Caco-2 (cell line): Measurements from ENCODE around the gene TNFRSF18. TPM values are rescaled to one million over a fixed set of nuclear protein-coding genes. Genes with fewer than 3 reads are reported as not detected.

ENCODE experiments used
- BruUV-seq: library from RNA; stranded (reverse); fragments of 400-500 nt; replicated peaks from 2 replicates; lab custom pipeline; 2021; lab: Mats Ljungman, UMichigan
- CTCF ChIA-PET: fragments of 300-600 bp; sonication (Branson Sonifier 250); formaldehyde crosslinking; loops from one replicate; lab custom pipeline; 2022; ENCODE audit warnings: antibody characterized with exemption; lab: Charles Lee
- POLR2A ChIA-PET: fragments of 300-600 bp; sonication (Branson Sonifier 250); formaldehyde crosslinking; loops from one replicate; lab custom pipeline; 2022; ENCODE audit warnings: antibody characterized with exemption; lab: Charles Lee
- DNase-seq, 2 experiments: peaks; one replicate each; pipeline versions ENCODE4 v3.0.0 to v3.0.0-alpha.2; 2020 to 2022
- H3K27me3 ChIP-seq: replicated peaks from 2 replicates; pipeline ENCODE4 v1.6.0; 2011; ENCODE audit warnings: low read length; ENCODE audit not compliant: control insufficient read depth, insufficient read depth
- H3K36me3 ChIP-seq: 2 replicates; pipeline ENCODE4 v1.5.1; 2011; ENCODE audit warnings: low read length; ENCODE audit not compliant: control insufficient read depth, insufficient read depth
- H3K4me1 ChIP-seq: fragments of 250-450 bp; sonication (Bioruptor Pico); 2 replicates; pipeline ENCODE4 v1.5.1; 2020; ENCODE audit warnings: mild to moderate bottlenecking
- H3K4me3 ChIP-seq: 2 replicates; pipeline ENCODE4 v1.5.1; 2011; ENCODE audit warnings: low read depth, mild to moderate bottlenecking, control low read depth, low read length
- H3K9me3 ChIP-seq: fragments of 250-450 bp; sonication (Bioruptor Pico); 2 replicates; pipeline ENCODE4 v1.5.1; 2020; ENCODE audit warnings: mild to moderate bottlenecking, moderate library complexity
- H3K27ac Mint-ChIP-seq: one replicate; pipeline ENCODE4 v1.8.0; 2022; ENCODE audit warnings: mixed read lengths; ENCODE audit not compliant: unreplicated experiment
- H3K27me3 Mint-ChIP-seq: one replicate; pipeline ENCODE4 v1.8.0; 2022; ENCODE audit warnings: mixed read lengths; ENCODE audit not compliant: insufficient read depth, unreplicated experiment
- H3K36me3 Mint-ChIP-seq: one replicate; pipeline ENCODE4 v1.8.0; 2022; ENCODE audit warnings: mild to moderate bottlenecking, mixed read lengths; ENCODE audit not compliant: insufficient read depth, unreplicated experiment
- H3K4me1 Mint-ChIP-seq: one replicate; pipeline ENCODE4 v1.8.0; 2022; ENCODE audit warnings: low read depth, mixed read lengths; ENCODE audit not compliant: unreplicated experiment
- H3K4me3 Mint-ChIP-seq: one replicate; pipeline ENCODE4 v1.8.0; 2022; ENCODE audit warnings: mild to moderate bottlenecking, moderate library complexity, mixed read lengths; ENCODE audit not compliant: unreplicated experiment
- H3K9me3 Mint-ChIP-seq: one replicate; pipeline ENCODE4 v1.8.0; 2022; ENCODE audit warnings: mixed read lengths; ENCODE audit not compliant: unreplicated experiment
- intact Hi-C: fragments of 100-400 bp; cut with micrococcal nuclease; formaldehyde crosslinking; loops from one replicate; pipeline ENCODE4 v1.10.0; 2022; ENCODE audit not compliant: unreplicated experiment
- total RNA-seq: library from RNA; stranded (reverse); gene quantifications from 2 replicates; pipeline ENCODE4 v1.2.3, GENCODE V29; 2022
- TF ChIP-seq, protein P1 (sequence below), 2 experiments: fragments of 200-600 bp in 1 of 2; IDR thresholded peaks; 1 replicate in 1 of 2; 2 replicates in 1 of 2; pipeline versions ENCODE4 v1.5.1 to v1.8.0; 2011 to 2022; ENCODE audit warnings: antibody characterized with exemption in 1 of 2, control low read depth in 1 of 2, inconsistent platforms in 1 of 2, low read depth in 1 of 2, low read length in 1 of 2, mild to moderate bottlenecking in 1 of 2, moderate library complexity in 1 of 2; ENCODE audit not compliant: insufficient read depth in 1 of 2, severe bottlenecking in 1 of 2, unreplicated experiment in 1 of 2

Gene TNFRSF18
- total RNA-seq, 1 experiment from 2014 or later, result not detected

DNA sequence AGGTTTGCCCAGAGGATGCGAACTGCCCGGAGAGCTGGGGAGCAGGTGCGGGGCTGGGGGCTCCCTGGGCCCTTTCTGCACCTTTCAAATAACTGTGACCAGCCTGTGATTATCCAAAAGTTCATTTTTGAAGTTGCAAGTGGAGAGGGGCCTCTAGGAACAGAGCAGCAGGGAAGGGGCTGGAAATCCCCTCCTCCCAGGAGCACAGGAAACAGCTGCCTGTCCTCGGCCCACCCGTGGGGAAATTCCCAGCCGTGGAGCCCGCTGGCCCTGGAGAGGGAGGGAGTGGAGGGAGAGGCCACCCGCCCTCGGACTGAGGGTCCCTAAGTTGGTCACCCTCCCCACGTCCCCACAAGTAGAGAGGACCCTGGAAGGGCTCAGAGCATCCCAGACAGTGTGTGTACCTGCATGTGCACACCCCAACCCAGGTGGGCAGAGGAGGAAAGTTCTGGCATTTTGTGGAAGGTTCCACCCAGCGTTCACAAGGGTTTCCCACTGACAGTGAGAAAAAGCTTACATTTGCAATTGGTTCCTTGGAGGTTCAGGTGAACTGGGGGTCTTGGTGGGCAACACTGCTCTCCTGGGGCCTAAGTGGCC is 8.8 kb upstream of the TNFRSF18 start:
- TF ChIP-seq, protein P1, sequence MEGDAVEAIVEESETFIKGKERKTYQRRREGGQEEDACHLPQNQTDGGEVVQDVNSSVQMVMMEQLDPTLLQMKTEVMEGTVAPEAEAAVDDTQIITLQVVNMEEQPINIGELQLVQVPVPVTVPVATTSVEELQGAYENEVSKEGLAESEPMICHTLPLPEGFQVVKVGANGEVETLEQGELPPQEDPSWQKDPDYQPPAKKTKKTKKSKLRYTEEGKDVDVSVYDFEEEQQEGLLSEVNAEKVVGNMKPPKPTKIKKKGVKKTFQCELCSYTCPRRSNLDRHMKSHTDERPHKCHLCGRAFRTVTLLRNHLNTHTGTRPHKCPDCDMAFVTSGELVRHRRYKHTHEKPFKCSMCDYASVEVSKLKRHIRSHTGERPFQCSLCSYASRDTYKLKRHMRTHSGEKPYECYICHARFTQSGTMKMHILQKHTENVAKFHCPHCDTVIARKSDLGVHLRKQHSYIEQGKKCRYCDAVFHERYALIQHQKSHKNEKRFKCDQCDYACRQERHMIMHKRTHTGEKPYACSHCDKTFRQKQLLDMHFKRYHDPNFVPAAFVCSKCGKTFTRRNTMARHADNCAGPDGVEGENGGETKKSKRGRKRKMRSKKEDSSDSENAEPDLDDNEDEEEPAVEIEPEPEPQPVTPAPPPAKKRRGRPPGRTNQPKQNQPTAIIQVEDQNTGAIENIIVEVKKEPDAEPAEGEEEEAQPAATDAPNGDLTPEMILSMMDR (IDR thresholded peaks at IDR 0.05; ENCODE audit: insufficient read depth in 1 of 2, low read depth in 1 of 2, low read length in 1 of 2, severe bottlenecking in 1 of 2, unreplicated experiment in 1 of 2), result no peak
- no peak overlapping the region for H3K4me3 Mint-ChIP-seq
- no peaks in the 10 kb centered on the region for H3K27me3 ChIP-seq
- H3K27me3 Mint-ChIP-seq, result no peaks in the 10 kb centered on the region
- ChIA-PET POLR2A (no interaction called here), CTCF (interaction anchor here (1.2 kb wide), 1 partner anchor 93 kb away, joined by 3 read pairs; no protein-coding TSS in a partner anchor)
- no peaks in the 10 kb centered on the region for H3K36me3 ChIP-seq
- no peak overlapping the region for H3K4me3 ChIP-seq
- DNase-seq, result no peak
- no peaks in the 10 kb centered on the region for H3K4me1 Mint-ChIP-seq
- no peaks in the 10 kb centered on the region for H3K9me3 Mint-ChIP-seq
- H3K27ac Mint-ChIP-seq, result no peak overlapping the region
- intact Hi-C loops, result no loop called here
- BruUV-seq, result no TSS peak
- peaks cover 15% of the 10 kb centered on the region for H3K36me3 Mint-ChIP-seq
- H3K9me3 ChIP-seq, result no peaks in the 10 kb centered on the region
- no peaks in the 10 kb centered on the region for H3K4me1 ChIP-seq

DNA sequence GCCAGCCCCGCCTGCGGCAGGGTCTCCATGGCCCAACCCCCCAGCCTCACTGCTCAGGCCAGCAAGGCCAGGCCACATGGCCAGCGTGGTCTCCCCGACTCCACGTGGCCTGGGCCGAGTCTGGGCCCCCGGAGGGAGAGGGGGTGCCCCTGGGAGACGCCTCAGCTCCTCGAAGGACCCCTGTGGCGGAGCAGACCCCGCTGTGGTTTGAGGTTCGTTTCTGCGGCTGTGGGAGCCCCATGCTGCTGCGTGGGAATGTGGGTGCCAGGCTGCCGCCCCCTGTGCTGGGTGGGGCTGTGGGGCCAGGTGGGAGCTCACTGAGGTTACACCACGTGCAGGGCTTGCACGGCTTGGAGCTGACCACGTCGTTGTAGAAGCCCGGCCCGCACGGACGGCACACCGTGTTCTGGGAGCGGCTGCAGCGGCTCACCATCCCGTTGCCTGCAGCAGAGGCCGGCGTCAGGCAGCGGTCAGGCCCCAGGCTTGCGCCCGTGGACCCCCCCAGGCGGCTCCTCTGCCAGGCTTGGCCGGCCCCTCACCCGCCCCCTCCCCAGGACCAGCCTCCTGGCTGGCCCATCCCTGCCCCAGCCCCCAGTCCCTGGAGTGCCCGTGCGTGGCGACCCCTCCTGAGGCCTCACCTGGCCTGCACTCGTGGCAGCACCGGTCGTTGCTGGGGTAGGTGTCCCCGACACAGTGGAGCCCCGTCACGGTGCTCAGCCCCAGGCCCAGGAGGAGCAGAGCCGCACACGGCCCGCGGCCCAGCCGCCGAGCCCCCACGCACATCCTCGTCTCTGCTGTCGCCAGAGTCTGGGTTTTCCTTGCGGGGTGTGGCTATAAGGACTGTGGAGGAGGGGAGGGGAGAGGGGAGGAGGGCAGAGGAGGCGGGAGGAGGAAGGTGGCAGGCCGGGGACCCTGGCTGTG is 7.2 kb upstream of the TNFRSF18 start, which contains the start of gene TNFRSF4:
Gene TNFRSF4 (minus strand): TSS at position 809 of the 921 bp plus-strand sequence. CDS start 26 bp downstream, at position 783.
- no peaks in the 10 kb centered on the region for H3K4me1 Mint-ChIP-seq
- POLR2A ChIA-PET, result no interaction called here

DNA sequence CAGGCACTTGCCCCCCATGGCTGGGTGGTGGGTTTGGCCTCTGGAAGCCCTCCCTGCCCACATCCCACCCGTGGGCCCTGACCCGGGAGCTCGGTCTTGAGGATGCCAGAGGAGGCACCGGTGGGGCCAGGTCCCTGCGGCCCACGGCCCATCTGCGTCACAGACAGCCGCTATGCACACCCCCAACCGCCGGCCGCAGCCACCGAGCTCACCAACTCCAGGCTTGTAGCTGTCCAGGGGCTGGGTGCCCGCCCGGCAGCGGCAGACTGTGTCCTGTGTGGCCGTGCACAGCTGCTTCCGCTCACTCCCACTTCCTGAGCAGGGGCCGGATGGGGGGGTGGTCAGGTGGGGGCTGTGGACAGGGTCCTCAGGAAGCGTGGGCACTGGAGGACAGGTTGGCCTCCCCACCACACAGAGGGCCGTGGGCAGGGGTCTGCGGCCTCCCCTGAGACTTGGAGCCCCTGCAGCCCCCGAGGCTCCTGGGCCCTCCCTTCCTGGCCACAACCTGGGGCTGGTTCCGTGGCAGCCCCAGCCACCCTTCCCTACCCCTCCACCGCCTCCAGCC is 6.5 kb upstream of the TNFRSF18 start:
- no peak for DNase-seq

More for the DNA sequence above, 7.2 kb upstream of the TNFRSF18 start, which contains the start of gene TNFRSF4:
- H3K36me3 ChIP-seq, result no peaks in the 10 kb centered on the region
- H3K27ac Mint-ChIP-seq, result no peak within 1 kb of the TSS
- H3K27me3 ChIP-seq, result no peaks in the 10 kb centered on the region
- H3K27me3 Mint-ChIP-seq, result no peaks in the 10 kb centered on the region
- intact Hi-C loops, result no loop called here
- no peaks in the 10 kb centered on the region for H3K9me3 ChIP-seq
- no peak within 1 kb of the TSS for H3K4me3 Mint-ChIP-seq
- CTCF ChIA-PET, result no interaction called here
- H3K4me3 ChIP-seq, result no peak within 1 kb of the TSS
- BruUV-seq, result no TSS peak
- H3K4me1 ChIP-seq, result no peaks in the 10 kb centered on the region
- TF ChIP-seq, protein P1 (IDR thresholded peaks at IDR 0.05; ENCODE audit: insufficient read depth in 1 of 2, low read depth in 1 of 2, low read length in 1 of 2, severe bottlenecking in 1 of 2, unreplicated experiment in 1 of 2), result no peak
- H3K36me3 Mint-ChIP-seq, result peaks cover 9% of the 10 kb centered on the region
- H3K9me3 Mint-ChIP-seq, result no peaks in the 10 kb centered on the region
- no peak for DNase-seq

More for the DNA sequence above, 6.5 kb upstream of the TNFRSF18 start:
- Histone ChIP-seq H3K4me3 (no peak overlapping the region), H3K9me3 (no peaks in the 10 kb centered on the region), H3K36me3 (no peaks in the 10 kb centered on the region), H3K27me3 (no peaks in the 10 kb centered on the region), H3K4me1 (no peaks in the 10 kb centered on the region)
- Mint-ChIP-seq H3K36me3 (peaks cover 9% of the 10 kb centered on the region), H3K4me1 (no peaks in the 10 kb centered on the region), H3K4me3 (no peak overlapping the region), H3K9me3 (no peaks in the 10 kb centered on the region), H3K27ac (no peak overlapping the region), H3K27me3 (no peaks in the 10 kb centered on the region)
- ChIA-PET POLR2A (no interaction called here), CTCF (no interaction called here)
- intact Hi-C loops, result no loop called here
- TF ChIP-seq, protein P1 (IDR thresholded peaks at IDR 0.05; ENCODE audit: insufficient read depth in 1 of 2, low read depth in 1 of 2, low read length in 1 of 2, severe bottlenecking in 1 of 2, unreplicated experiment in 1 of 2), result no peak
- no TSS peak for BruUV-seq
